Effector memory CD4-positive, alpha-beta T cell (primary cell): ENCODE measurements around the gene SMIM29.

ENCODE experiments used
- DNase-seq, 3 donors: peaks; one replicate each; pipeline ENCODE4 v3.0.0-alpha.2; 2020
- H3K27ac ChIP-seq: 2 replicates; pipeline ENCODE4 v1.7.0; 2013; ENCODE audit warnings: mild to moderate bottlenecking, low read length, moderate library complexity; ENCODE audit not compliant: insufficient read depth, poor library complexity, severe bottlenecking
- H3K27me3 ChIP-seq: replicated peaks from 2 replicates; pipeline ENCODE4 v1.7.0; 2013; ENCODE audit warnings: mild to moderate bottlenecking, low read length; ENCODE audit not compliant: insufficient read depth, control insufficient read depth, poor library complexity, severe bottlenecking
- H3K36me3 ChIP-seq: 2 replicates; pipeline ENCODE4 v1.7.0; 2013; ENCODE audit warnings: mild to moderate bottlenecking, low read length, moderate library complexity; ENCODE audit not compliant: control insufficient read depth, insufficient read depth
- H3K4me1 ChIP-seq: 2 replicates; pipeline ENCODE4 v1.7.0; 2013; ENCODE audit warnings: low read length, mild to moderate bottlenecking; ENCODE audit not compliant: control insufficient read depth, insufficient read depth, poor library complexity, severe bottlenecking
- H3K4me3 ChIP-seq: 2 replicates; pipeline ENCODE4 v1.7.0; 2013; ENCODE audit warnings: low read length, low read depth, mild to moderate bottlenecking; ENCODE audit not compliant: insufficient read depth, poor library complexity, severe bottlenecking
- H3K9me3 ChIP-seq: 2 replicates; pipeline ENCODE4 v1.7.0; 2013; ENCODE audit warnings: mild to moderate bottlenecking, low read length, moderate library complexity; ENCODE audit not compliant: control insufficient read depth

SMIM29 gene

DNA sequence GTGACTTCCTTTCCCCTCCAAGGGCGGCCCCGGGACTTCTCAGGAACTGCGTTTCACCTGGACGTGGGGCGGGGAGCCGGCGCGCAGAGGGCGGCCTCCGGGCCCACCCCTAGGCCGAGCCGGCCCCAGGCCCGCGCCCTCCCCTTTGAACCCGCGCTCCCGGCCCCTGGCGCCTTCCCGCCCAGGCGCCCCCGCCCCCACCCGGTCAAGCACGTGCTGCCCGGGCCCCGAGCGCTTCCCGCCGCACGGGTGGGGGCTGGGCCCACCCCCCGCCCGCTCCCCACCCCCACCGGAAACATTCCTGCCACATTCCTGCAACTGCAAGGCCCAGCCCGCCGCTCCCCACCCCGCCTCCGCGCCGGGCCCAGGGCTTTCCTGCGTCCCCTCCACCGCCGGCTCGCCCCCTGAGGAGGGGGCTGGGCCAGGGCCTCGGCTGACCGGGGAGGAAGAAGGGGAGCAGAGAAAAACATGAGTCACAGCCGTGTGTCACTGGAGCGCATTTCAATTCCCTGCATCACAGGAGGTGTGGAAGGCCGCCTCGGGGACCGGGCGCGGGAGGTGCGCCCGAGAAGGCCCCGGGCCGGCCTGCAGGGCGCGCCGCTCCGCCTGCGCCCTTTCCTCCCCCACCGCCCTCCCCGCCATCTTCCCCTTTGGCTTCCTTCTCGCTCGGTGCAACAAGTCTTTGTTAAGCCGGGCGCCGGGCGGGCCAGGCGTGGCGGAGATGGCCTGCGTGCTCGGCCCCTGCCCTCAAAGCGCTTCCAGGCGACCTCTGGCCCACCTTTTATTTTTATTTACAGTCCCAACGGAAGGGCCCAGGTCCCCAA is 13.3 kb downstream of the SMIM29 start:
- Histone ChIP-seq H3K27ac (peak overlapping the region; percentile 96), H3K36me3 (peaks cover 2% of the 10 kb centered on the region), H3K27me3 (no peaks in the 10 kb centered on the region), H3K9me3 (no peaks in the 10 kb centered on the region), H3K4me1 (peaks cover 27% of the 10 kb centered on the region), H3K4me3 (peak overlapping the region; percentile 50)
- peak; percentile 51 to 63 (median 60) for DNase-seq

DNA sequence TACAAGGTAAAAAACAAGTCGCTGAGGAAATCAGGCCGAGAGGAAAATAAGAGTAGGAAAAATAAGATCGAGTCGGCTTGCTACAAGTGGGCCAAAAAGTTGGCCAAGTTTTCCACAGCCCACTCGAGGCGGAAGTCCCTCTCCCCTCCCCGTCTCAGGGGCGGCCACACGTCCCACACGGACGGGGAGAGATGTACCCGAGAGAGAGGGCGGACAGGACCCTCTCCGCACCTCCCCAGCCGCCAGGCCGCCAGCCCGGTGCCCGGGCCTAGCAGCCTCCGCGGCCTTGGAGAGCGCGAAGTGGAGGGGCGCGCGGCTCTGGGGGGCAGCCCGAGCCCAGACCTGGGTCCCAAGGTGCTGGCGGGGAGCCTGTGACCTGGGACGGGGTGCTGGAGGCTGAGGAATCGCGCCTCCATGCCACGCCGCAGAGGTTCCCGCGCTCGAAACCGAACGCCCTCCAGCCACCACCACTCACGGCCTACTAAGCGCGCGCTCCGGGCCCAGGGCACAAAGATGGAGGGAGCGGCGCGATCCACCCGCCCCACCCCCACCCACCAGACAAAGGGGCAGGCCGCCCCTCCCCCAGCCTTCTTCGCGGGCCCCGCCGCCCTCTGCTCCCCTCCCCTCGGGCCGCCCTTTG is 14.0 kb downstream of the SMIM29 start:
- Histone ChIP-seq H3K27me3 (no peaks in the 10 kb centered on the region), H3K4me1 (peaks cover 25% of the 10 kb centered on the region), H3K36me3 (no peaks in the 10 kb centered on the region), H3K4me3 (no peak overlapping the region), H3K9me3 (no peaks in the 10 kb centered on the region), H3K27ac (peak overlapping the region; percentile 96)
- DNase-seq: no peak

- Histone ChIP-seq H3K36me3 (no peaks in the 10 kb centered on the region), H3K9me3 (no peaks in the 10 kb centered on the region), H3K27ac (no peak overlapping the region), H3K4me1 (peaks cover 20% of the 10 kb centered on the region), H3K4me3 (no peak overlapping the region), H3K27me3 (no peaks in the 10 kb centered on the region)
- no peak for DNase-seq
These were observed 14.9 kb downstream of the SMIM29 start for GRCh38 chr6:34233867-34234266.

DNA sequence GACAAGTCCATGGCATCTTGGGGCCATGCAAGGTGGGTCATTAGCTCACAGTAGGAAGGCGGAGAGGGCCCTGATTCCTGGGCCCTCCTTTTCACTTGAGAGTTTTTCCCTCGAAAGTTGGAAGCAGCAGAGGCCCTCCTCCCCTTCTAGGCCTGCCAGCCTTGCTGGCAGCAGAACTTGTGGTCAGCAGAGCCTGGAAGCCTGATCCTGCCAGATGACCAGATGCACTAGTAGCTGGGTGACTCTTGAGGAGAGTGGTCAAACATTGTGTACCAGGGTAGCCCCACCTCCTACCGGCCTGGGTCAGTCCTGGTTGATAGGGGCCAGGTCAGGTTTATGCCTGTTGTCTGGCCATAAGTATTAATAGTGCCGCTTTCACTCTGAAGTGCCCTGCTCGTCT is 15.9 kb downstream of the SMIM29 start:
- peaks cover 13% of the 10 kb centered on the region for H3K4me1 ChIP-seq
- no peaks in the 10 kb centered on the region for H3K36me3 ChIP-seq
- H3K27me3 ChIP-seq: no peaks in the 10 kb centered on the region
- H3K4me3 ChIP-seq: no peak overlapping the region
- DNase-seq: no peak
- H3K27ac ChIP-seq: no peak overlapping the region
- H3K9me3 ChIP-seq: no peaks in the 10 kb centered on the region

DNA sequence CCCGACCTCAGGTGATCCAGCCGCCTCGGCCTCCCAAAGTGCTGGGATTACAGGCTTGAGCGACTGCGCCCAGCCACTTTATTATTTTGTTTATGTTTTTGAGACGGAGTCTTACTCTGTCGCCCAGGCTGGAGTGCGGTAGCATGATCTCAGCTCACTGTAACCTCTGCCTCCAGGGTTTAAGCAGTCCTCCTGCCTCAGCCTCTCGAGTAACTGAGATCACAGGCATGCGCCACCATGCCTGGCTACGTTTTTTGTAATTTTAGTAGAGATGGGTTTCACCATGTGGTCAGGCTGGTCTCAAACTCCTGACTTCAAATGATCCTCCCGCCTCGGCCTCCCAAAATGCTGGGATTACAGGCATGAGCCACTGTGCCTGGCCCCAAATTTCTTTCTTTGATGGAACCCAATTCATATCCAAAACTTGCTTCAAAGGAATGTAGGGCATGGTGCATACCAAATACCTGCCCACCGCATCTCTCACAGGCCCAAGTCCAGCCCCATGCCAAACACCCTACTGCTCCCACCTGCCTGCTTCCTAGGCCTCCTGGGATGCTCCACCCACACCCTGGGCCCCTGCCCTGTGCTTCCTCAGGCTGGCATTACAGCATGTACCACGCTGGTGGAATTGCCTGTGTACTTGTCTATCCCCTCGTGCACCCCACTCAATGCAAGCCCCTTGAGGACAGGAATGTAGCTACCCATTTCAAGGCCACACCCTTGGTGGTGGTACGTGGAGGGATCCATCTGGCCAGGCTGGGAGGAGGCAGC is 17.1 kb downstream of the SMIM29 start:
- Histone ChIP-seq H3K27me3 (no peaks in the 10 kb centered on the region), H3K4me1 (peaks cover 13% of the 10 kb centered on the region), H3K27ac (no peak overlapping the region), H3K9me3 (no peaks in the 10 kb centered on the region), H3K4me3 (no peak overlapping the region), H3K36me3 (no peaks in the 10 kb centered on the region)
- DNase-seq: no peak

- DNase-seq: no peak
- H3K27ac ChIP-seq: no peak overlapping the region
- peaks cover 5% of the 10 kb centered on the region for H3K4me1 ChIP-seq
- H3K27me3 ChIP-seq: no peaks in the 10 kb centered on the region
- no peaks in the 10 kb centered on the region for H3K36me3 ChIP-seq
- H3K9me3 ChIP-seq: no peaks in the 10 kb centered on the region
- H3K4me3 ChIP-seq: no peak overlapping the region
These were observed 18.0 kb downstream of the SMIM29 start for GRCh38 chr6:34230653-34231371.

DNA sequence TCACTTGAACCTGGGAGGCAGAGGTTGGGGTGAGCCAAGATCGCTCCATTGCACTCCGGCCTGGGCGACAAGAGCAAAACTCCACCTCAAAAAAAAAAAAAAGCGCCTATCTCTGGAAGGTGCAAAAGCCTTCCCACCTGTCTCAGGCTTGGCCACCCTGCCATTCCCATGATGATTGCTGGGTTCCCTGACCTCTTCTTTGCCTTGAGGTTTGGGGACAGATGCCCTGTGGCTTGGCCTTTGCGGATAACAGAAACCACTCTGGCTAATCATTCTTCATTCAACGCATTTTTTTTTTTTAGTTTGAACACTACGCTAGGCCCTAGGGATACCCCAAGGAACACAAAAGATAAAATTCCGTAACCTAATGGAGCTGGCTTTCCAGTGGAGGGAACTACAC is 18.9 kb downstream of the SMIM29 start:
- no peak overlapping the region for H3K4me3 ChIP-seq
- no peaks in the 10 kb centered on the region for H3K27me3 ChIP-seq
- no peak overlapping the region for H3K27ac ChIP-seq
- no peak for DNase-seq
- H3K9me3 ChIP-seq: no peaks in the 10 kb centered on the region
- H3K36me3 ChIP-seq: no peaks in the 10 kb centered on the region
- H3K4me1 ChIP-seq: no peaks in the 10 kb centered on the region

GRCh38 chr6:34227761-34228421 is 20.9 kb downstream of the SMIM29 start:
- Histone ChIP-seq H3K4me1 (peaks cover 12% of the 10 kb centered on the region), H3K9me3 (no peaks in the 10 kb centered on the region), H3K27me3 (no peaks in the 10 kb centered on the region), H3K27ac (no peak overlapping the region), H3K4me3 (no peak overlapping the region), H3K36me3 (no peaks in the 10 kb centered on the region)
- DNase-seq: no peak

- Histone ChIP-seq H3K9me3 (no peaks in the 10 kb centered on the region), H3K4me1 (peaks cover 12% of the 10 kb centered on the region), H3K27ac (no peak overlapping the region), H3K36me3 (no peaks in the 10 kb centered on the region), H3K27me3 (no peaks in the 10 kb centered on the region), H3K4me3 (no peak overlapping the region)
- DNase-seq: no peak
These were observed 21.8 kb downstream of the SMIM29 start for GRCh38 chr6:34226731-34227586.
